Heart left ventricle (tissue), 13 donors: Measurements from ENCODE around the gene RAN.
"Not testable (repeated sequence)": the region's sequence is repeated elsewhere in the genome, so short reads cannot be mapped to it uniquely, and the experiment has no call there.

Experiments used
- CTCF ChIP-seq, 12 donors: fragments of 200-600 bp; sonication (generic) in 4 of 12; IDR thresholded peaks; one replicate each; pipeline versions ENCODE4 v1.5.0 to v1.8.0; 2018 to 2022; ENCODE audit warnings: antibody characterized with exemption in 12 of 12, mild to moderate bottlenecking in 5 of 12
- POLR2A ChIP-seq, 2 donors: fragments of 450-650 bp; IDR thresholded peaks; one replicate each; pipeline ENCODE4 v1.6.1; 2017; ENCODE audit warnings: antibody characterized with exemption in 2 of 2, mild to moderate bottlenecking in 2 of 2, moderate library complexity in 2 of 2
- donor health status: ischemic (EF 13 %, LVEDD 7.1; RV severe dilation, severe dysfunction).
- donor health status: DM: no; HTN: yes; CAD: no.
- donor health status: DM: no; HTN: no; CAD: no.
- donor health status: ischemic (EF 25% LVEDD 6.9; RV normal size, moderate dysfunction).
- donor health status: ischemic (EF 25% LVEDD 5.7; RV mildly dilated, moderate dysfunction).
- donor health status: ischemic (EF 35%, LVEDD 5.7; RV mildly dilated, moderate dysfunction).
- donor health status: nonischemic (EF 11% LVEDD 7.7; RV severe dilation, severe dysfunction).
- donor health status: DM: yes; HTN: yes; CAD: no.
- donor health status: PGD.
- donor health status: ischemic (EF 29% LVEDD 5.4; RV normal size, mild dysfunction).
- donor health status: nonischemic (EF 23%, LVEDD 6.1; RV moderate dilation, normal function).

GRCh38 chr12:130904936-130905455, 33.1 kb downstream of the RAN start:
- TF ChIP-seq CTCF, POLR2A (IDR thresholded peaks at IDR 0.05): not testable (repeated sequence)
